Measurements from ENCODE around the gene FAM167B. TPM values are rescaled to one million over a fixed set of nuclear protein-coding genes. Genes with fewer than 3 reads are reported as not detected.

Gene FAM167B
- polyA plus RNA-seq, 1 donor (not counting 4 experiments of a cell fraction or from before 2014, with no cell fraction given): 0.07 TPM

DNA sequence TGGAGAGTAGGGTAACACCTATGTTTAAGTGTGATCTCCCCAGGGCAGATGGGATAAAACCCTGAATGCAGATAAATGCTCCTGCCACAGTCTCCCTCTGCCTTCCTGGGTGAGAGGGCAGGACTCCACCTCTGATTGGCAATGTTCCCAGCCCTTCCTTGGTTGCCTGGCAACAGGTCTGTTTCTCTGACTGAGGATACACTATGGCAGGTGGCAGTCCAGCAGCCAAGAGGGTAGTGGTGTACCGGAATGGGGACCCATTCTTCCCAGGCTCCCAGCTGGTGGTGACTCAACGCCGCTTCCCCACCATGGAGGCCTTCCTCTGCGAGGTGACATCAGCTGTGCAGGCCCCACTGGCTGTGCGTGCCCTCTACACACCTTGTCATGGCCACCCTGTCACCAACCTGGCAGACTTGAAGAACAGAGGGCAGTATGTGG is 38.1 kb upstream of the FAM167B start, which contains the start of gene DCDC2B:
TSS of gene DCDC2B (plus strand) at position 199 of the 438 bp plus-strand sequence. CDS start at position 204, 5 bp downstream.
- dilution Hi-C loops (cut with MboI; ENCODE audit: extremely low pct_ligation_motif_present, low sequenced_read_pairs): no loop called here
- DNase-seq (ENCODE audit: low read depth, low spot score): no peak

DNA sequence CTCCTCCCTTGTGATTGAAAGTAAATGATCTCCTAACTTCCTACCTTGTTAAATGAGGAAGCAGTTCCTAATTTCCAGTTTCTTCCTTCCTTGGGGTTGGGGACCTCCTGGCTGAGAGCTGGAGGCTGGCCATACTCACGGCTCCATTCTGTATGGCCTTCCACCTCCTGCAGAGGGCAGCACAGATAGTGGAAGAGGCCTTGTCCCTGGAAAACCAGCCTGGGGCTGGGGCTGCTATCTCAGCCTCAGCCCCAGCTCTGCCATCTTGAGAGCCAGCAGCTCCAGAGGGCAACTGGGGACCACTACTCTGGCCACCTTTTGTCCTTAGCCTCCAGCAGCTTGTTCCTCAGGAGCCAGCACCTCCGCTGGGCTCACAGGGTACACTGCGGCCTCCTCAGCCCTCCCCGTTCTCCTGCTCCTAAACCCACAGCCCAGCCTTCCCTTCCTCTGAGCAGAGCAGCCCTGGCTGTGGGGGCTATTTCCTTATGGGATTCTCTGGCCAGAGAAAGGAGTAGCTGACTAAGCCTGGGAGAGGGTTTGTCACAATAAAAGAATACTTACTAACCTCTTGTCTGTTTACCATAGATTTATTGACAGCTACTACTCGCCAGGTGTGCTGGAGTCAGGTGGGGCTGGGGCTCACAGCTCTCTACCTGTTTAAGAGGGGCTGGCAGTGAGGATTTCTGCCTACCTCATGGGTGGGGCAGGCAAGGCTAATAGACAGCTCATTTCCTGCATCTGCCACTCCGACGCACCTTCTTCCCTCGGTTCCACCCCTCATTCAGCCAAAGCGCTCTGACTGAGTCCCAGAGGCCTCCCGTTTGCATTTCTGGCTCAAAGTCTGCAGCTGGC is 31.2 kb upstream of the FAM167B start:
- TF ChIP-seq, protein P1, sequence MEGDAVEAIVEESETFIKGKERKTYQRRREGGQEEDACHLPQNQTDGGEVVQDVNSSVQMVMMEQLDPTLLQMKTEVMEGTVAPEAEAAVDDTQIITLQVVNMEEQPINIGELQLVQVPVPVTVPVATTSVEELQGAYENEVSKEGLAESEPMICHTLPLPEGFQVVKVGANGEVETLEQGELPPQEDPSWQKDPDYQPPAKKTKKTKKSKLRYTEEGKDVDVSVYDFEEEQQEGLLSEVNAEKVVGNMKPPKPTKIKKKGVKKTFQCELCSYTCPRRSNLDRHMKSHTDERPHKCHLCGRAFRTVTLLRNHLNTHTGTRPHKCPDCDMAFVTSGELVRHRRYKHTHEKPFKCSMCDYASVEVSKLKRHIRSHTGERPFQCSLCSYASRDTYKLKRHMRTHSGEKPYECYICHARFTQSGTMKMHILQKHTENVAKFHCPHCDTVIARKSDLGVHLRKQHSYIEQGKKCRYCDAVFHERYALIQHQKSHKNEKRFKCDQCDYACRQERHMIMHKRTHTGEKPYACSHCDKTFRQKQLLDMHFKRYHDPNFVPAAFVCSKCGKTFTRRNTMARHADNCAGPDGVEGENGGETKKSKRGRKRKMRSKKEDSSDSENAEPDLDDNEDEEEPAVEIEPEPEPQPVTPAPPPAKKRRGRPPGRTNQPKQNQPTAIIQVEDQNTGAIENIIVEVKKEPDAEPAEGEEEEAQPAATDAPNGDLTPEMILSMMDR (optimal IDR thresholded peaks at IDR 0.05 in 1 of 3, IDR thresholded peaks at IDR 0.05 in 1 of 3, conservative IDR thresholded peaks at IDR 0.05 in 1 of 3; ENCODE audit: extremely low read depth in 1 of 3, insufficient read depth in 2 of 3, low read length in 3 of 3): peak; percentile 88 to 91 (median 90)
- TF ChIP-seq EZH2 (IDR thresholded peaks at IDR 0.05; ENCODE audit: low read length): no peak
- H3K9me1 ChIP-seq (ENCODE audit: control insufficient read depth, extremely low read depth, insufficient read depth, low read length): no peaks in the 10 kb centered on the region

More for the DNA sequence above, 38.1 kb upstream of the FAM167B start, which contains the start of gene DCDC2B:
- no peaks in the 10 kb centered on the region for H3K79me2 ChIP-seq (ENCODE audit: control insufficient read depth, insufficient read depth, low read length)
- H3K9me1 ChIP-seq (ENCODE audit: control insufficient read depth, extremely low read depth, insufficient read depth, low read length): no peaks in the 10 kb centered on the region
- no peaks in the 10 kb centered on the region for H3K27me3 ChIP-seq (ENCODE audit: control insufficient read depth, extremely low read depth, insufficient read depth, low read length)
- H3K36me3 ChIP-seq (ENCODE audit: control insufficient read depth in 2 of 2, extremely low read depth in 1 of 2, insufficient read depth in 2 of 2, low read length in 2 of 2): peaks cover 3 to 5% of the 10 kb centered on the region in 2 experiments
- no peak within 1 kb of the TSS for H3K9ac ChIP-seq (ENCODE audit: control insufficient read depth, extremely low read depth, insufficient read depth, low read length)
- peaks cover 11% of the 10 kb centered on the region for H3K4me1 ChIP-seq (ENCODE audit: control insufficient read depth, extremely low read depth, insufficient read depth, low read length)
- H4K20me1 ChIP-seq (ENCODE audit: control insufficient read depth, extremely low read depth, insufficient read depth, low read length): no peaks in the 10 kb centered on the region
- no peak within 1 kb of the TSS for H3K27ac ChIP-seq (ENCODE audit: control insufficient read depth, insufficient read depth, low read length)
- H2AFZ ChIP-seq (ENCODE audit: control insufficient read depth, low read length): no peak within 1 kb of the TSS
- FAIRE-seq: no peak
- no peak within 1 kb of the TSS for H3K4me2 ChIP-seq (ENCODE audit: control insufficient read depth, extremely low read depth, insufficient read depth, low read depth, low read length)
- no peak for TF ChIP-seq EZH2 (IDR thresholded peaks at IDR 0.05; ENCODE audit: low read length)
- TF ChIP-seq, protein P1 (optimal IDR thresholded peaks at IDR 0.05 in 1 of 3, IDR thresholded peaks at IDR 0.05 in 1 of 3, conservative IDR thresholded peaks at IDR 0.05 in 1 of 3; ENCODE audit: extremely low read depth in 1 of 3, insufficient read depth in 2 of 3, low read length in 3 of 3): no peak
- H3K4me3 ChIP-seq (ENCODE audit: control insufficient read depth in 2 of 3, extremely low read depth in 1 of 3, insufficient read depth in 2 of 3, low read depth in 1 of 3, low read length in 3 of 3): no peak within 1 kb of the TSS
- no peaks in the 10 kb centered on the region for H3K9me3 ChIP-seq (ENCODE audit: control insufficient read depth, low read depth, low read length)

More for the DNA sequence above, 31.2 kb upstream of the FAM167B start:
- H3K36me3 ChIP-seq (ENCODE audit: control insufficient read depth in 2 of 2, extremely low read depth in 1 of 2, insufficient read depth in 2 of 2, low read length in 2 of 2): peaks cover 19 to 34% of the 10 kb centered on the region in 2 experiments
- no peaks in the 10 kb centered on the region for H3K27me3 ChIP-seq (ENCODE audit: control insufficient read depth, extremely low read depth, insufficient read depth, low read length)
- no peaks in the 10 kb centered on the region for H3K9me3 ChIP-seq (ENCODE audit: control insufficient read depth, low read depth, low read length)
- peak overlapping the region in 1 of 3 experiments; percentile 0 for H3K4me3 ChIP-seq (ENCODE audit: control insufficient read depth in 2 of 3, extremely low read depth in 1 of 3, insufficient read depth in 2 of 3, low read depth in 1 of 3, low read length in 3 of 3)
- H3K9ac ChIP-seq (ENCODE audit: control insufficient read depth, extremely low read depth, insufficient read depth, low read length): peak overlapping the region; percentile 67
- peaks cover 21% of the 10 kb centered on the region for H3K4me1 ChIP-seq (ENCODE audit: control insufficient read depth, extremely low read depth, insufficient read depth, low read length)
- no peak overlapping the region for H2AFZ ChIP-seq (ENCODE audit: control insufficient read depth, low read length)
- H3K79me2 ChIP-seq (ENCODE audit: control insufficient read depth, insufficient read depth, low read length): peaks cover 3% of the 10 kb centered on the region
- peak; percentile 80 for FAIRE-seq
- no peak for DNase-seq (ENCODE audit: low read depth, low spot score)
- dilution Hi-C loops (cut with MboI; ENCODE audit: extremely low pct_ligation_motif_present, low sequenced_read_pairs): no loop called here
- peak overlapping the region; percentile 52 for H3K4me2 ChIP-seq (ENCODE audit: control insufficient read depth, extremely low read depth, insufficient read depth, low read depth, low read length)
- no peaks in the 10 kb centered on the region for H4K20me1 ChIP-seq (ENCODE audit: control insufficient read depth, extremely low read depth, insufficient read depth, low read length)
- H3K27ac ChIP-seq (ENCODE audit: control insufficient read depth, insufficient read depth, low read length): peak overlapping the region; percentile 76
